Ovary (tissue), 3 donors: ENCODE results near the gene ACP5.

Experiments used
- CTCF ChIP-seq, 3 donors: fragments of 450-650 bp in 2 of 3; fragments of 200-600 bp in 1 of 3; IDR thresholded peaks; one replicate each; pipeline versions ENCODE4 v1.5.1 to v1.8.0; 2016 to 2022; ENCODE audit warnings: antibody characterized with exemption in 3 of 3, mild to moderate bottlenecking in 1 of 3
- EP300 ChIP-seq: sonication (generic); formaldehyde crosslinking; IDR thresholded peaks from one replicate; pipeline ENCODE4 v1.6.1; 2017; ENCODE audit warnings: antibody characterized with exemption
- POLR2A ChIP-seq: fragments of 450-650 bp; IDR thresholded peaks from one replicate; pipeline ENCODE4 v1.6.1; 2017; ENCODE audit warnings: antibody characterized with exemption, mild to moderate bottlenecking, moderate library complexity
- donor health status: DM: no; HTN: no; CAD: no.

- TF ChIP-seq CTCF (IDR thresholded peaks at IDR 0.05) (peak; percentile 31 to 48 (median 36)), EP300 (no peak), POLR2A (no peak)
Measured at GRCh38 chr19:11560404-11561051, 16.9 kb downstream of the ACP5 start.
